CD4-positive, alpha-beta T cell treated with Interleukin-2 at 100 ng/mL for 4 hours (primary cell): ENCODE data around the gene MAGI3.

ENCODE experiments used
- DNase-seq: peaks from one replicate; pipeline ENCODE4 v3.0.0-alpha.2; 2020; ENCODE audit warnings: low spot score

Gene MAGI3

DNA sequence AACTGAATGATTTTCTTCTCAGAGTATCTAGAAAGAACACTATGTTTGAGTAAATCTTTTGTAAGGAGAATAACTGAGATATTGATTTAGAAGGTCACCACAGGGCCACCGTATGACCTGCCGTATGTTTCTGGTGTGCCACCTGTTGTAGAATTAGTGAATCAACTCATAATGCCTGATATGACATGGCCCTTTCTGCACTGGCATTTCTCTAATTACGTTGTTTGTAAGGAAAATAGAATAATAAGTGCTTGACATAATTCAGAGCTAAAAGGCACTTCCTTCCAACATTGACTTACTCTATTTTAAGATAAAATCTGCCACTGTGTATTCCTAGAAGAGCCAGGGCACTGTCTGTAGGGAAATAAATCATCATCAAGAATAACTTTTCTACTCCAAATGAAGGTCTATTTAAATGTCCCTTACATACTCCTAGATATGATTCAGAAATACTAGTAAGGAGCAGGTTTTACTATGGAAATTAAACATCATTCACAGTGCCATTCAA is 267.3 kb downstream of the MAGI3 start:
- DNase-seq, result no peak

- no peak for DNase-seq
Measured at GRCh38 chr1:113659035-113659434, 268.7 kb downstream of the MAGI3 start.

DNA sequence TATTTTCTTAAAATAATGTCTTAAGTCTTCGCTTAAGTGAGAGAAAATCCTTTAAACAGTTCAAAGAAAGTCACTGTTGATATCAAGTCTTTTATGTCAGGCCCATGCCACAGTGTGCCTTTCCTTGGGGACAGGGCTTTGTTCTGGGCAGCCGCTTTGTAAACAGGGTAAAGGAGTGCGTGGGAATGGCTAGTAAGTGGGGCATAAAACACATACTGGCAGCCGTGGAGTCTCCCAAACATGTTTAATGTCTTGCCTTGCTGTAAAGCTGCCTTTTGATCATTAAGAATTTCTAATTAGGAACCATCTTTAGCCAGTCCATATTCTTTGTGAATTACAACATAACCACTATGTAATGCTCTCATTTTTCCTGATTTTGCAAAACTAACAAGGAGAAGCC is 269.2 kb downstream of the MAGI3 start:
- no peak for DNase-seq

- no peak for DNase-seq
Measured at GRCh38 chr1:113660088-113660487, 269.8 kb downstream of the MAGI3 start.

DNA sequence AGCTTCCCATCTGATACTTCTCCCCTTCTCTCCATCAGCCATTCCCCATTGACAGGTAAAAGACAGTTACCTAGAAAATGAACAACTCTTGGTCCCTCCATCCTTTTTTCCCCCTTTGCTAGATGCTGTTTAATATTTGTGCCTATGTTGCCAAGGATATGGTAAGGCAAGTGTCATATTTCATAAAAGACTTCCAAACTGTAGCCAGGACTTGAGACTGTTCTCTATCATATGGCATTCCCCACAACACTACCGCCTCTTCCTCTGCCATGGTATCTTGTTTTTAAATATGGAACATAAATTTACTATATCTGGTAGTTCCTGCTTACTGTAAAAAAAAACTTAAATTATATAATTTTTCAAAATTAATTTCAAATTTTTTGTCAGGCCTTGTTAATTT is 271.8 kb downstream of the MAGI3 start:
- DNase-seq, result no peak

- DNase-seq, result no peak
Measured at GRCh38 chr1:113663165-113663951, 273.0 kb downstream of the MAGI3 start.

- no peak for DNase-seq
Measured at GRCh38 chr1:113665071-113665470, 274.8 kb downstream of the MAGI3 start.

DNA sequence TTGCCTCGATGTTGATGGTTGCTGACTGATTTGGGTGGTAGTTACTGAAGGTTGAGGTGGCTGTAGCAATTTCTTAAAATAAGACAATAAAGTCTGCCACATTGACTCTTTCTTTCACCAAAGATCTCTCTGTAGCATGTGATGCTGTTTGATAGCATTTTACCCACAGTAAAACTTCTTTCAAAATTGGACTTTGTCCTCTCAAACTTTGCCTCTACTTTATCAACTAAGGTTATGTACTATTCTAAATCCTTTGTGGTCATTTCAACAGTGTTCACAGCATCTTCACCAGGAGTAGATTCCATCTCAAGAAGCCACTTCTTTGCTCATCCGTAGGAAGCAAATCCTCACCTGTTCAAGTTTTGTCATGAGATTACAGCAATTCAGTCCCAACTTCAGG is 275.8 kb downstream of the MAGI3 start:
- no peak for DNase-seq

- DNase-seq, result no peak
Measured at GRCh38 chr1:113669988-113670387, 279.7 kb downstream of the MAGI3 start.

DNA sequence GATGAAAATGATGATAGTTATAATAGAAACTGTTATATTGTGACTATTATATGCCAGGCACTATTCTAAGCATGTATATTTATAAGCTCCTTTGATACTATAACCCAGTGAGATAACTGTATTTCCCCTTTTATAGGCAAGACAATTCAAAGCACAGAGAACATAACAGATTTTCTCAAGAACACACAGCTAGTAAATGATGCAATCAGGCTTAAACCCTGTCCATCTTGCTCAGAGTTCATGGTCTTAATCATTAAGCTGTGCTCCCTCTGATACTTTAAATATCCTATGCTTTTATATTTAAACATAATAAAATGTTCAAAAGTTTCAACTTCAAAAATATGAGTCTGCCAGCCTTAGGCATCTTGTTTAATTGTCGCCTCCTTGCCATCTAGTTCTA is 280.3 kb downstream of the MAGI3 start:
- no peak for DNase-seq

DNA sequence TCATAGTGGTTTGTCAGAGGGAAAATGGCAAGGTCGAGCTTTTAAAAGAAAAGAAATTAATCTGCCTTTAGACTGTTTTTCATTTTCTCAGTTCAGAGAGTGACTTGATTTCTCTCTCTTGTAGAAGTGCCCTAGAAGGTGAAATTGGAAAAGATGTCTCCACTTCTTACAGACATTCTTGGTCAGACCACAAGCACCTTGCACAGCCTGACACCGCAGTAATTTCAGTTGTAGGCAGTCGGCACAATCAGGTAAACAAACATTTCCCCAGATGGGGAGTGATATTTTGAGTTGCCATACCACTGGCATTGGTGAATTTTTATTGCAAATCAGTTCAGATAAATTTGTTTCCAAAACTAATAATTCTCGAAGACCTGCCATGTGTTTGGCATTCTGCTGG is 282.2 kb downstream of the MAGI3 start:
- DNase-seq, result no peak

GRCh38 chr1:113674591-113674990 is 284.3 kb downstream of the MAGI3 start:
- DNase-seq, result no peak

- no peak for DNase-seq
Measured at GRCh38 chr1:113675302-113675701, 285.0 kb downstream of the MAGI3 start.

DNA sequence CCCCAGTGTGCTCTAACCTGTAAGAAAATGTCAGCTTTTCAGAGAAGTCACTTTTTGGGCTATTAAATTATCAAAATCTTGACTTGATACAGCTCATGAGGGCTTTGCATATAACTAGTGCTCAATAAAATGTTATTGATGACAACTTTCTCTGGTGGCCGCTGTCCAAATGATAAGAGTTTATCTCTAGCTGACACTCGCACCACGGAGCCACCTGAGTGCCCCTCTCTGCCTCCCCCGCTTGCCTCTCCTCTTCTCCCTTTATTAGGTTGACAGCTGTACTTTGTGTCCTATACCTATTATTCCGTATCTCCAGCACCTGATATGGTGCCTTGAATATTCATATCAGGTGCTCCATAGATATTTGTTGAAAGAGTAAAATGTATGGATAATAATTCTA is 286.2 kb downstream of the MAGI3 start:
- DNase-seq, result no peak

- peak; percentile 42 for DNase-seq
Measured at GRCh38 chr1:113677250-113678158, 287.2 kb downstream of the MAGI3 start.

DNA sequence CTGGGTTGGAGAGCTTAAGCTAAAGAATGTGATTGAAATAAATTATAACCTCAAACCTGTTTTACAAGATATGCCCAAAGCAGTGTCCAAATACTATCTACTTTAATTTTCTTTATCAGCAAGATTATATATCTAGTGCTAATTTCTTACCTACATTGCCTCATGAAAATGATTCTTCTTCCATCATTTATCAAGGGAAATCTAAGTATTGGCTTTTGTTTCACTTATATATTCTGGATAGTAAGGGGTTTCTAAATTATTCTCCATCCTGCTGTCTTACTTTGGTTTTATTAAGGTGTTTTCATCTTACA is 287.8 kb downstream of the MAGI3 start:
- DNase-seq, result no peak

DNA sequence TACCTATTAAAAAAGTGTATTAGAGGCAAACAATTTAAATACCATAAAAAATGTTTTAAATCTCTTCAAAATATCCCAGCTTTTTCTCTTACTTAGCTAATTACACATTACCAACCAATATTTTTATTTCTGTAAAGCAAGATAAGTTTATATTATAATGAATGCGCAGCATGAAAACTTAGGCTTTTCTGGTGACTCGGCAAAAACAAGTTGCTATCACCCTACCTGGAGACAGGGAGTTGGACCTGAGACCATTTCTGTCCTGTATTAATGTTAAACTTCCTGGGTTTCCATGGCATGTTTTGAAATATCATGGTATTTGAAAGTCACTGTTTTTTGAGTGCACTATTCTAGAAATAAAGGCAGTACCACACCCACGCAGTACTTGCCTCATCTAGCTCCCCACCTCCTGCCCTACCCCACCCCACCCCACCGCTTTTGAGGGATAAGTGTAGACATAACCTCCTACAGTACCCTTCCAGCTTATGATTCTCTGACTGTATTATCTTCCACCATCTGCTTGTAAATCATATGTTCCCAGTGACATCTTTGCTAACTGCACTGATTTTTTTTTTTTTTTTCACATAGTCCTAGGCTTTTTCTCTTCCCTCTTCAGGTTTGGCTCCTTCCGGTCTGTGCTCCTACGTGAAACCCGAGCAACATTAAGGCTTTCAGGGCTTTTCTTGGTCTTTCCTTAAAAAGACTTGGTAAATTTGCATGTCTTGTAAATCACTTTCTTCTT is 291.5 kb downstream of the MAGI3 start:
- no peak for DNase-seq

DNA sequence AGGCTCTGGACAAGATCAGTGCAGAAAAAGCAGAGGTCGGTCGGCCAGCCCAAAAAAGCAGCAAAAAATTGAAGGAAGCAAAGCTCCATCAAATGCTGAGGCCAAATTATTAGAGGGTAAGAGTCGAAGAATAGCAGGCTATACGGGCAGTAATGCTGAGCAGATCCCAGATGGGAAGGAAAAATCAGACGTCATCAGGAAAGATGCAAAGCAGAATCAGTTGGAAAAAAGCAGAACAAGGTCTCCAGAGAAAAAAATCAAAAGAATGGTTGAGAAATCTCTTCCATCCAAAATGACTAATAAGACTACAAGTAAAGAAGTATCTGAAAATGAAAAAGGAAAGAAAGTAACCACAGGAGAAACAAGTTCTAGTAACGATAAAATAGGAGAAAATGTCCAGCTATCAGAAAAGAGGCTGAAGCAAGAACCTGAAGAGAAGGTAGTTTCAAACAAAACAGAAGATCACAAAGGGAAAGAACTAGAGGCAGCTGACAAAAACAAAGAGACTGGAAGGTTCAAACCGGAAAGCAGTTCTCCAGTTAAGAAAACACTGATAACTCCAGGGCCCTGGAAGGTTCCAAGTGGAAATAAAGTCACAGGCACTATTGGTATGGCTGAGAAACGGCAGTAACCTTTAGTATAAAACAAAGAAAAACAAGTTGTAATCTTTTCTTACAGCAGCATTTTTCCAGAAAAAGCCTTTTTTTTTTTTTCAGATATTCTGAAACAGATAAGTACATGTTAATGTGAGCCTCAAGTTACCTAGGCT is 293.3 kb downstream of the MAGI3 start:
- DNase-seq, result no peak

DNA sequence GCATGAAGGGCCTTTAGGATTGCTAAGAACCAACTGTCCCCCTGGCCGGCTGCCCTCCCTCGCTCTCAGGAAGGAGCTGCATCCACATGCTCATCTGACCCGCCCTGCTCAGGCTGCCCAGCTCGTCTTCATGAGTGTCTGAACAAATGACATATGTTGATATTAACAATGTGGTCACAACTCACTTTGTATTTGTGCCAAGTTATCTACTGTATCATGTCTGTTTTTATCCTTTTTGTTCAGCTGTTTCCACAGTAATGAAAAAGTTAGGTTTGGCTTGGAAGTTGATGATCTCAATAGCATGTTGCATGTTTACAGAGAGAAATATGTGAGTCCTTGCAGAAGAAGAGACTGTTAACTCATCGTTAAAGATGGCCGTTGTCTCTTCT is 293.8 kb downstream of the MAGI3 start:
- no peak for DNase-seq

DNA sequence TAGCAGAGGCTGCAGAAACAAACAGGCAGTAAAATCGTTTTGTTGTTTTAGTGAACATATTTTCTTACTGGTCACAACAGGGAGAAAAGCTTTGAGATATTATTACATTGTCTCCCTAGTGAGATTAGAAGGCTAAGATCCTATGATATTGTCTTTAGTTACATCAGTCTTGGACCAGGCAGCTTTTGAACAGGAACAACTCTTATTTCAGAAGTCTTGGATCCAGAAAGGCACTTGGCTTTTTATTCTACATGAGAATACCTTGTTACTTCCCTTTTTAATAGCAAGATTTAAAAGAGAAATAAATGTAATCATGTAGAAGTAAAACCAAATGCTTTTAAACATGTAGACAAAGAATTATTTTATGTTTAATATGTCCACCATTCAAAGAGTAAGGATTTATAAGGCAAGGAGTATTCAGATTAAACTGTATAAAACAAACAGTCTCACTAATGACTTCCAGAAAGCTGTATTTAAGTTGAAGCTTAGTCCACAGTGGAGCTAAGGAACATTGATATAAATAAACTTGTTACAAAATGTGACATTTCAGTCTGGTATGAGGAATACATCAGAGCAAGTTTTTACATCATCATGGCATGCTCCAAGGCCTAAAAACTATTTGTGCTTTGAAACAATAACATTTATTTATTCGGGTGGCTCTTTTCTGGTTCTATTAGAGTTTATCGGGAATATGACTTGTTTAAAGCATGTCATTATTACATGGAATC is 296.7 kb downstream of the MAGI3 start:
- DNase-seq, result no peak

DNA sequence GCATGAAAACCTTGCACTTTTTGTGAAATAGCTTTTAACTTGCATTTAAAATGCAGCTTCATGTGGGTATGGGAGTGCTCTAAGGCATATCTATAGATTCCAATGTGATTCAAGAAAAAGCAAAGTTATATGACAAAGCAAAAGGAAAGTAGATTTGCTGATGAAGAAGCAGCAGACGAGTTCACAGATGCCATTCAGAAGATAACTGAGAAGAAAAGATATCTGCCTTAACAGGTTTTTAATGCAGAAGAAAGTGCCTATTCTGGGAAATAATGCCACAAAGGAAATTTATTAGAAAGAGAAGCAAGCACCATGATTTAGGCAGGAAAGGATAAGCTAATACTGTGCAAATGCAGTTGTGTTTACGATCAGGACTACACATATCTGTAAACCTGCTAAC is 300.9 kb downstream of the MAGI3 start:
- no peak for DNase-seq
